IMR-90 (cell line): Measurements from ENCODE around the gene CBFA2T3. TPM values are rescaled to one million over a fixed set of nuclear protein-coding genes. Genes with fewer than 3 reads are reported as not detected.

ENCODE experiments used
- ATAC-seq: fragments of 200-7000 bp; cut with Tn5 transposase; 2 replicates; pipeline ENCODE4 v1.9.1; 2020; ENCODE audit warnings: low read depth, mild to moderate bottlenecking, moderate library complexity
- BruUV-seq: library from RNA; stranded (reverse); fragments of 400-500 nt; replicated peaks from 2 replicates; lab custom pipeline; 2021; lab: Mats Ljungman, UMichigan
- CTCF ChIA-PET: fragments of 300-600 bp; formaldehyde crosslinking; extraction: SDS; loops from one replicate; lab custom pipeline; 2021; ENCODE audit warnings: antibody characterized with exemption; lab: Yijun Ruan, JAX
- POLR2A ChIA-PET: fragments of 300-600 bp; sonication (Branson Sonifier 250); formaldehyde crosslinking; loops from one replicate; lab custom pipeline; 2022; ENCODE audit warnings: antibody characterized with exemption; ENCODE audit not compliant: unreplicated experiment; lab: Charles Lee
- DNase-seq: peaks from one replicate; pipeline ENCODE4 v3.0.0; 2013
- H2AFZ ChIP-seq: replicated peaks from 2 replicates; pipeline ENCODE3; 2013; ENCODE audit warnings: low read length, mild to moderate bottlenecking; ENCODE audit not compliant: poor library complexity
- H2AK5ac ChIP-seq: 2 replicates; pipeline ENCODE4 v1.6.1; 2013; ENCODE audit warnings: low read depth, low read length, inconsistent platforms
- H2AK9ac ChIP-seq: replicated peaks from 2 replicates; pipeline ENCODE3; 2013; ENCODE audit warnings: mild to moderate bottlenecking, low read depth, low read length, moderate library complexity; ENCODE audit not compliant: poor library complexity
- H2BK120ac ChIP-seq: 2 replicates; pipeline ENCODE4 v1.6.1; 2013; ENCODE audit warnings: low read depth, low read length, inconsistent platforms
- H2BK15ac ChIP-seq: 3 replicates; pipeline ENCODE4 v1.6.1; 2013; ENCODE audit warnings: low read depth, low read length, inconsistent platforms
- H2BK20ac ChIP-seq: 2 replicates; pipeline ENCODE4 v1.6.1; 2013; ENCODE audit warnings: low read depth, mild to moderate bottlenecking, inconsistent platforms, low read length, moderate library complexity
- H2BK5ac ChIP-seq: 2 replicates; pipeline ENCODE4 v1.6.1; 2013; ENCODE audit warnings: mild to moderate bottlenecking, low read depth, low read length, inconsistent platforms; ENCODE audit not compliant: poor library complexity, severe bottlenecking
- H3K14ac ChIP-seq: replicated peaks from 2 replicates; pipeline ENCODE4 v1.6.1; 2013; ENCODE audit warnings: low read depth, low read length, inconsistent platforms
- H3K18ac ChIP-seq: 2 replicates; pipeline ENCODE4 v1.6.1; 2013; ENCODE audit warnings: low read depth, low read length, control low read depth
- H3K23ac ChIP-seq: 2 replicates; pipeline ENCODE4 v1.6.1; 2013; ENCODE audit warnings: low read depth, low read length, inconsistent platforms
- H3K27ac ChIP-seq: 2 replicates; pipeline ENCODE4 v1.5.1; 2013; ENCODE audit warnings: mild to moderate bottlenecking, control low read depth, low read length; ENCODE audit not compliant: insufficient read depth
- H3K27me3 ChIP-seq: 2 replicates; pipeline ENCODE4 v1.6.1; 2013; ENCODE audit warnings: low read length; ENCODE audit not compliant: control insufficient read depth, insufficient read depth
- H3K36me3 ChIP-seq: 2 replicates; pipeline ENCODE4 v1.6.1; 2013; ENCODE audit warnings: low read length, mixed read lengths; ENCODE audit not compliant: control insufficient read depth, insufficient read depth
- H3K4ac ChIP-seq: 2 replicates; pipeline ENCODE4 v1.6.1; 2013; ENCODE audit warnings: low read depth, low read length, inconsistent platforms
- H3K4me1 ChIP-seq: 2 replicates; pipeline ENCODE4 v1.6.1; 2013; ENCODE audit warnings: low read length, mixed read lengths; ENCODE audit not compliant: control insufficient read depth, insufficient read depth
- H3K4me2 ChIP-seq: 2 replicates; pipeline ENCODE4 v1.6.1; 2013; ENCODE audit warnings: low read depth, mild to moderate bottlenecking, control low read depth, low read length, moderate library complexity
- H3K4me3 ChIP-seq: 2 replicates; pipeline ENCODE4 v1.5.1; 2013; ENCODE audit warnings: low read depth, mild to moderate bottlenecking, control low read depth, low read length, moderate library complexity; ENCODE audit not compliant: insufficient read depth
- H3K56ac ChIP-seq: 2 replicates; pipeline ENCODE4 v1.6.1; 2013; ENCODE audit warnings: low read length, inconsistent platforms; ENCODE audit not compliant: insufficient read depth; ENCODE audit errors: extremely low read depth
- H3K79me1 ChIP-seq, 2 experiments: 2 replicates each; pipeline ENCODE4 v1.6.1; 2013; ENCODE audit warnings: low read length in 2 of 2, inconsistent platforms in 1 of 2, low read depth in 1 of 2
- H3K9ac ChIP-seq: 2 replicates; pipeline ENCODE4 v1.6.1; 2013; ENCODE audit warnings: low read depth, low read length, control low read depth
- H3K9me1 ChIP-seq: 2 replicates; pipeline ENCODE4 v1.6.1; 2013; ENCODE audit warnings: low read length, inconsistent platforms; ENCODE audit not compliant: insufficient read depth
- H3K9me3 ChIP-seq: 2 replicates; pipeline ENCODE4 v1.6.1; 2013; ENCODE audit warnings: low read length; ENCODE audit not compliant: control insufficient read depth, insufficient read depth
- H4K20me1 ChIP-seq: 2 replicates; pipeline ENCODE4 v1.6.1; 2013; ENCODE audit warnings: low read length, inconsistent platforms; ENCODE audit not compliant: insufficient read depth
- H4K5ac ChIP-seq: 2 replicates; pipeline ENCODE4 v1.6.1; 2013; ENCODE audit warnings: mild to moderate bottlenecking, low read depth, low read length, control low read depth
- H4K8ac ChIP-seq, 2 experiments: 2 replicates each; pipeline ENCODE4 v1.6.1; 2013; ENCODE audit warnings: low read depth in 2 of 2, low read length in 2 of 2, control low read depth in 1 of 2, inconsistent platforms in 1 of 2
- H4K91ac ChIP-seq: 2 replicates; pipeline ENCODE4 v1.6.1; 2013; ENCODE audit warnings: low read depth, low read length, inconsistent platforms; ENCODE audit not compliant: insufficient read depth
- BHLHE40 ChIP-seq: fragments of 150-350 bp; IDR thresholded peaks from 2 replicates; pipeline ENCODE4 v1.6.1; 2016; ENCODE audit warnings: mild to moderate bottlenecking, low read depth, low read length
- CEBPB ChIP-seq: IDR thresholded peaks from 2 replicates; pipeline ENCODE4 v1.6.1; 2012; ENCODE audit warnings: low read depth, low read length, improper control_type of control experiment
- CHD1 ChIP-seq: IDR thresholded peaks from 2 replicates; pipeline ENCODE4 v1.6.1; 2012; ENCODE audit warnings: low read depth, low read length, improper control_type of control experiment
- NFE2L2 ChIP-seq: fragments of 150-350 bp; IDR thresholded peaks from 2 replicates; pipeline ENCODE4 v1.6.1; 2016; ENCODE audit warnings: low read depth, mild to moderate bottlenecking, low read length
- WGBS, 2 experiments: methylation state at CpG; one replicate each; pipeline versions ENCODE4 v1.1.5 to v1.1.7; 2013; ENCODE audit warnings: missing lambda C conversion rate in 2 of 2; ENCODE audit not compliant: insufficient read length in 1 of 2; ENCODE audit errors: extremely low coverage in 2 of 2; 5-methylcytosine and 5-hydroxymethylcytosine counted together
- dilution Hi-C: fragments of 300-500 bp; cut with HindIII; formaldehyde crosslinking; loops from one replicate; pipeline ENCODE4 v1.14.3; 2018; ENCODE audit warnings: low sequenced_read_pairs; ENCODE audit not compliant: unreplicated experiment
- in situ Hi-C: fragments of 300-500 bp; cut with MboI; formaldehyde crosslinking; loops from 3 replicates; pipeline ENCODE4 v1.14.3; 2019; ENCODE audit warnings: low sequenced_read_pairs, inconsistent platforms, mixed read lengths
- intact Hi-C: fragments of 100-400 bp; cut with micrococcal nuclease; formaldehyde crosslinking; loops from 2 replicates; pipeline ENCODE4 v1.10.0; 2022
- polyA plus RNA-seq, 3 experiments: library from polyadenylated mRNA; depleted of rRNA; stranded (reverse); fragments of >200 nt; gene quantifications; 2 replicates each; pipeline ENCODE4 v1.2.3, GENCODE V29; 2012; ENCODE audit warnings: low replicate concordance in 1 of 3
- total RNA-seq: library from RNA; depleted of rRNA; stranded (reverse); fragments of >200 nt; gene quantifications from 2 replicates; pipeline ENCODE4 v1.2.3, GENCODE V29; 2012

Gene CBFA2T3
- total and polyA plus RNA-seq, 2 of the 4 experiments (the other 2 are of a cell fraction), result not detected

DNA sequence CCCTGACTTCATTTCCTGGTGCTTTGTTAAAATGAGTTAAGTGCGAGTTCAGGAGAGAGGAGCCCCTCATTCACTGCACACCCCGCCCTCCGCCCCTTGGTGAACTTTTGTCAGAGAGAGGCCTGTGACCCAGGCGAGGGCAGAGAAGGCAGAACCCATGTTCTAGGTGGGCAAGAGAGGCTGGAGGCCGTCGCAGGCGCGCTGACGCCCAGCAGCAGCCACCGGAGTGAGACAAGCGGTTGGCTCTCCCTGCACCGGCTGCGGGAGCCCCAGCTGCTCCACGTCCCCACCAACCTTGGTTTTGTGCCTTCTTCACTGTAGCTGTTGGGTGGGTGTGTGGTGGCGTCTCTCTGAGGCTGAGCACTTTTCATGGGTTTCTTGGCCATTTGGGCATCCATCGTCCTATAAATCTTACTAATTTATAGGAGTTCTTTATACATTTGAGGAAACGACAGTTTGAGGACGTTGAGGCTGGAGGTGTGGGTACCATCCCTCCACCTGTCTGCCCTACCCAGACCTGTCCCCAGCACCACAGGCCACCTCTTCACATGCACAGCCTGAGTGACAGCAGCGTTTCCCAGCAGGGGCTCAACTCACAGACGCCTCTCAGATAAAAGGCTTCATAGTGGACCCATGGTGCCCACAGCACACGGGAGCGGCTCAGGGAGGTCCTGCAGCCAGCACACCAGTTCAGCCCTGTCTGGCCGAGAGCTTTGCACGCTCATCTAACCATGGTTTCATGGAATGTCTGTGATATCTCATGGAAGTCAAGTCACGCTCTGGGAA, 45.2 kb upstream of the CBFA2T3 start:
- BruUV-seq, result no TSS peak
- no peaks in the 10 kb centered on the region for H4K20me1 ChIP-seq
- H3K4me1 ChIP-seq, result no peaks in the 10 kb centered on the region
- H3K14ac ChIP-seq, result no peak overlapping the region
- no peak overlapping the region for H4K91ac ChIP-seq
- no peak overlapping the region for H4K8ac ChIP-seq
- no peak for ATAC-seq
- WGBS, 2 experiments, result 49% methylated on average over 3 of the region's 25 CpGs; no CpG with 5 or more reads in 1 of the 2 experiments
- no peaks in the 10 kb centered on the region for H3K9me1 ChIP-seq
- no peak overlapping the region for H3K23ac ChIP-seq
- H3K27me3 ChIP-seq, result peaks cover 10% of the 10 kb centered on the region
- H3K36me3 ChIP-seq, result no peaks in the 10 kb centered on the region
- no peak overlapping the region for H3K56ac ChIP-seq
- no peak for DNase-seq
- no peak overlapping the region for H3K18ac ChIP-seq
- no peak overlapping the region for H3K4me3 ChIP-seq
- no peak overlapping the region for H4K5ac ChIP-seq
- H2AK5ac ChIP-seq, result no peak overlapping the region
- intact Hi-C loops (no loop called here), in situ Hi-C loops (no loop called here), dilution Hi-C loops (no loop called here)
- H3K4me2 ChIP-seq, result no peak overlapping the region
- no peak overlapping the region for H2AFZ ChIP-seq
- peaks cover 6% of the 10 kb centered on the region for H3K9me3 ChIP-seq
- no peak overlapping the region for H3K9ac ChIP-seq
- no peak for TF ChIP-seq NFE2L2
- no peak for TF ChIP-seq CEBPB
- no peak for TF ChIP-seq BHLHE40
- TF ChIP-seq CHD1, result no peak
- no peak overlapping the region for H2BK15ac ChIP-seq
- ChIA-PET POLR2A (no interaction called here), CTCF (no interaction called here)
- H3K79me1 ChIP-seq, result no peaks in the 10 kb centered on the region
- no peak overlapping the region for H3K4ac ChIP-seq
- no peak overlapping the region for H2BK5ac ChIP-seq
- no peak overlapping the region for H2BK20ac ChIP-seq
- H3K27ac ChIP-seq, result no peak overlapping the region
- H2BK120ac ChIP-seq, result no peak overlapping the region
- H2AK9ac ChIP-seq, result no peak overlapping the region
